ENCODE data around the gene RAB7A. TPM values are rescaled to one million over a fixed set of nuclear protein-coding genes. Genes with fewer than 3 reads are reported as not detected.

RAB7A gene
- total and polyA plus RNA-seq, 2 of the 4 experiments (the other 2 are of a cell fraction), result 57.0 to 240 TPM

DNA sequence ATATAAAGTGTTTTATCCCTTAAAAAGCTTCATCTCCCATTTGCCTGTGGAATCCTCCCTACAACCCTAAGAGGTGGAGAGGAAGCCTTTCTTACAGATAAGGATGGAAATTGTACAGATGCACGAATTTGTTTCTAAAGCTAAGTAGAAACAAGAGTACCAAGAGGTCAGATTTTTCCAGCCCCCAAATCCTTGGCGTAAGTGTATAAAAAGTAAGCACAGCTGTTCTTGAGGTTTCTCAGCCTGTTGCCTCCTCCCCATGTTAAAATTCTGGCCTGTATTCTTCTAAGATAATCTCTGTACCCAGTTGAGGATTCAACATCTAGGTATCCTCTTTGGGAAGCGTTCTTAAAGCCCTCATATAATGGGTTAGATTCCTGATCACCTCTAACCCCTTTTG lies 34.9 kb downstream of the RAB7A start:
- Histone ChIP-seq H3K23ac (ENCODE audit: low read depth, low read length) (no peak overlapping the region), H3K4me3 (ENCODE audit: insufficient read depth, low read depth, low read length) (no peak overlapping the region), H2AK5ac (ENCODE audit: low read depth, low read length) (no peak overlapping the region), H3K27ac (ENCODE audit: insufficient read depth, low read length) (no peak overlapping the region), H4K8ac (ENCODE audit: low read depth in 2 of 2, low read length in 2 of 2) (no peak overlapping the region), H2BK120ac (ENCODE audit: low read depth, low read length) (no peak overlapping the region), H2BK5ac (ENCODE audit: low read depth, low read length, poor library complexity, severe bottlenecking) (no peak overlapping the region), H3K27me3 (ENCODE audit: control insufficient read depth, insufficient read depth, low read length) (no peaks in the 10 kb centered on the region), H3K14ac (replicated peaks; ENCODE audit: low read depth, low read length) (no peak overlapping the region), H2AFZ (replicated peaks; ENCODE audit: low read length, poor library complexity) (no peak overlapping the region), H2BK20ac (ENCODE audit: low read depth, low read length) (no peak overlapping the region), H2BK15ac (ENCODE audit: low read depth, low read length) (no peak overlapping the region), H2AK9ac (replicated peaks; ENCODE audit: low read depth, low read length, poor library complexity) (no peak overlapping the region), H3K4me2 (ENCODE audit: low read depth, low read length) (no peak overlapping the region), H3K4ac (ENCODE audit: low read depth, low read length) (no peak overlapping the region), H3K36me3 (ENCODE audit: control insufficient read depth, insufficient read depth, low read length) (peaks cover 5% of the 10 kb centered on the region; the same call in 1 of the 2 replicates), H3K9me3 (ENCODE audit: control insufficient read depth, insufficient read depth, low read length) (no peaks in the 10 kb centered on the region), H4K20me1 (ENCODE audit: insufficient read depth, low read length) (peaks cover 91% of the 10 kb centered on the region), H3K9me1 (ENCODE audit: insufficient read depth, low read length) (peaks cover 26% of the 10 kb centered on the region), H3K4me1 (ENCODE audit: control insufficient read depth, insufficient read depth, low read length) (peaks cover 6% of the 10 kb centered on the region), H3K9ac (ENCODE audit: low read depth, low read length) (no peak overlapping the region), H3K56ac (ENCODE audit: extremely low read depth, insufficient read depth, low read length) (no peak overlapping the region), H3K79me1 (ENCODE audit: low read depth in 1 of 2, low read length in 2 of 2) (peaks cover 31 to 89% of the 10 kb centered on the region in 2 experiments), H4K5ac (ENCODE audit: low read depth, low read length) (no peak overlapping the region), H4K91ac (ENCODE audit: insufficient read depth, low read depth, low read length) (no peak overlapping the region), H3K18ac (ENCODE audit: low read depth, low read length) (no peak overlapping the region)
- ChIA-PET CTCF (no interaction called here), POLR2A (ENCODE audit: unreplicated experiment) (no interaction called here)
- WGBS, 2 experiments (ENCODE audit: extremely low coverage in 2 of 2, insufficient read length in 1 of 2), result no CpG with 5 or more reads among the region's 3 CpGs
- intact Hi-C loops (cut with micrococcal nuclease), result no loop called here
- TF ChIP-seq BHLHE40 (IDR thresholded peaks at IDR 0.05; ENCODE audit: low read depth, low read length), result no peak
- TF ChIP-seq, protein P1, sequence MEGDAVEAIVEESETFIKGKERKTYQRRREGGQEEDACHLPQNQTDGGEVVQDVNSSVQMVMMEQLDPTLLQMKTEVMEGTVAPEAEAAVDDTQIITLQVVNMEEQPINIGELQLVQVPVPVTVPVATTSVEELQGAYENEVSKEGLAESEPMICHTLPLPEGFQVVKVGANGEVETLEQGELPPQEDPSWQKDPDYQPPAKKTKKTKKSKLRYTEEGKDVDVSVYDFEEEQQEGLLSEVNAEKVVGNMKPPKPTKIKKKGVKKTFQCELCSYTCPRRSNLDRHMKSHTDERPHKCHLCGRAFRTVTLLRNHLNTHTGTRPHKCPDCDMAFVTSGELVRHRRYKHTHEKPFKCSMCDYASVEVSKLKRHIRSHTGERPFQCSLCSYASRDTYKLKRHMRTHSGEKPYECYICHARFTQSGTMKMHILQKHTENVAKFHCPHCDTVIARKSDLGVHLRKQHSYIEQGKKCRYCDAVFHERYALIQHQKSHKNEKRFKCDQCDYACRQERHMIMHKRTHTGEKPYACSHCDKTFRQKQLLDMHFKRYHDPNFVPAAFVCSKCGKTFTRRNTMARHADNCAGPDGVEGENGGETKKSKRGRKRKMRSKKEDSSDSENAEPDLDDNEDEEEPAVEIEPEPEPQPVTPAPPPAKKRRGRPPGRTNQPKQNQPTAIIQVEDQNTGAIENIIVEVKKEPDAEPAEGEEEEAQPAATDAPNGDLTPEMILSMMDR (conservative IDR thresholded peaks at IDR 0.05; ENCODE audit: low read depth, low read length), result no peak
- TF ChIP-seq FOS (IDR thresholded peaks at IDR 0.05; ENCODE audit: low read depth, low read length), result no peak
- TF ChIP-seq POLR2A (IDR thresholded peaks at IDR 0.05; ENCODE audit: low read depth, low read length), result no peak
- no peak for TF ChIP-seq MAFK (IDR thresholded peaks at IDR 0.05; ENCODE audit: low read depth, low read length)
- TF ChIP-seq RAD21 (IDR thresholded peaks at IDR 0.05; ENCODE audit: low read length), result no peak
- TF ChIP-seq SMC3 (IDR thresholded peaks at IDR 0.05; ENCODE audit: low read depth, low read length), result no peak
- TF ChIP-seq MAZ (IDR thresholded peaks at IDR 0.05; ENCODE audit: borderline replicate concordance, low read depth, low read length), result no peak
- TF ChIP-seq, protein P2, sequence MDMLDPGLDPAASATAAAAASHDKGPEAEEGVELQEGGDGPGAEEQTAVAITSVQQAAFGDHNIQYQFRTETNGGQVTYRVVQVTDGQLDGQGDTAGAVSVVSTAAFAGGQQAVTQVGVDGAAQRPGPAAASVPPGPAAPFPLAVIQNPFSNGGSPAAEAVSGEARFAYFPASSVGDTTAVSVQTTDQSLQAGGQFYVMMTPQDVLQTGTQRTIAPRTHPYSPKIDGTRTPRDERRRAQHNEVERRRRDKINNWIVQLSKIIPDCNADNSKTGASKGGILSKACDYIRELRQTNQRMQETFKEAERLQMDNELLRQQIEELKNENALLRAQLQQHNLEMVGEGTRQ (IDR thresholded peaks at IDR 0.05; ENCODE audit: low read depth, low read length), result no peak
- TF ChIP-seq, protein P3, sequence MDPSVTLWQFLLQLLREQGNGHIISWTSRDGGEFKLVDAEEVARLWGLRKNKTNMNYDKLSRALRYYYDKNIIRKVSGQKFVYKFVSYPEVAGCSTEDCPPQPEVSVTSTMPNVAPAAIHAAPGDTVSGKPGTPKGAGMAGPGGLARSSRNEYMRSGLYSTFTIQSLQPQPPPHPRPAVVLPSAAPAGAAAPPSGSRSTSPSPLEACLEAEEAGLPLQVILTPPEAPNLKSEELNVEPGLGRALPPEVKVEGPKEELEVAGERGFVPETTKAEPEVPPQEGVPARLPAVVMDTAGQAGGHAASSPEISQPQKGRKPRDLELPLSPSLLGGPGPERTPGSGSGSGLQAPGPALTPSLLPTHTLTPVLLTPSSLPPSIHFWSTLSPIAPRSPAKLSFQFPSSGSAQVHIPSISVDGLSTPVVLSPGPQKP (IDR thresholded peaks at IDR 0.05; ENCODE audit: borderline replicate concordance, low read depth, low read length), result no peak
- no peak for TF ChIP-seq MXI1 (IDR thresholded peaks at IDR 0.05; ENCODE audit: borderline replicate concordance, low read depth, low read length)
- no peak for TF ChIP-seq CHD1 (IDR thresholded peaks at IDR 0.05; ENCODE audit: low read depth, low read length)
- no peak for TF ChIP-seq RFX5 (IDR thresholded peaks at IDR 0.05; ENCODE audit: low read depth, low read length)
- in situ Hi-C loops (cut with MboI; ENCODE audit: low sequenced_read_pairs), result no loop called here
- no peak for ATAC-seq (ENCODE audit: low read depth)
- BruUV-seq (replicated peaks), result no TSS peak
- peak; percentile 21 for DNase-seq
- dilution Hi-C loops (cut with HindIII; ENCODE audit: low sequenced_read_pairs, unreplicated experiment), result no loop called here
